ENCODE data around the gene PLAU.

- TF ChIP-seq, protein P1, sequence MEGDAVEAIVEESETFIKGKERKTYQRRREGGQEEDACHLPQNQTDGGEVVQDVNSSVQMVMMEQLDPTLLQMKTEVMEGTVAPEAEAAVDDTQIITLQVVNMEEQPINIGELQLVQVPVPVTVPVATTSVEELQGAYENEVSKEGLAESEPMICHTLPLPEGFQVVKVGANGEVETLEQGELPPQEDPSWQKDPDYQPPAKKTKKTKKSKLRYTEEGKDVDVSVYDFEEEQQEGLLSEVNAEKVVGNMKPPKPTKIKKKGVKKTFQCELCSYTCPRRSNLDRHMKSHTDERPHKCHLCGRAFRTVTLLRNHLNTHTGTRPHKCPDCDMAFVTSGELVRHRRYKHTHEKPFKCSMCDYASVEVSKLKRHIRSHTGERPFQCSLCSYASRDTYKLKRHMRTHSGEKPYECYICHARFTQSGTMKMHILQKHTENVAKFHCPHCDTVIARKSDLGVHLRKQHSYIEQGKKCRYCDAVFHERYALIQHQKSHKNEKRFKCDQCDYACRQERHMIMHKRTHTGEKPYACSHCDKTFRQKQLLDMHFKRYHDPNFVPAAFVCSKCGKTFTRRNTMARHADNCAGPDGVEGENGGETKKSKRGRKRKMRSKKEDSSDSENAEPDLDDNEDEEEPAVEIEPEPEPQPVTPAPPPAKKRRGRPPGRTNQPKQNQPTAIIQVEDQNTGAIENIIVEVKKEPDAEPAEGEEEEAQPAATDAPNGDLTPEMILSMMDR (conservative IDR thresholded peaks at IDR 0.05 in 1 of 2, IDR thresholded peaks at IDR 0.05 in 1 of 2; ENCODE audit: low read depth in 1 of 2, low read length in 2 of 2) = no peak
- no peak for TF ChIP-seq EZH2 (IDR thresholded peaks at IDR 0.05; ENCODE audit: low read length, missing control alignments)
Measured at GRCh38 chr10:73897693-73898092, 13.2 kb upstream of the PLAU start.
